HepG2 (cell line): ENCODE data around the gene SLC35F1. TPM values are rescaled to one million over a fixed set of nuclear protein-coding genes. Genes with fewer than 3 reads are reported as not detected.

ENCODE experiments used
- ATAC-seq: fragments of 200-7000 bp; cut with Tn5 transposase; 3 replicates; pipeline ENCODE4 v1.9.1; 2020; ENCODE audit warnings: mild to moderate bottlenecking, moderate library complexity
- BruUV-seq: library from RNA; stranded (reverse); fragments of 400-500 nt; replicated peaks from 2 replicates; lab custom pipeline; 2021; lab: Mats Ljungman, UMichigan
- CTCF ChIA-PET: fragments of 300-600 bp; formaldehyde crosslinking; extraction: SDS; loops from one replicate; lab custom pipeline; 2021; ENCODE audit warnings: low total read pairs, inconsistent platforms, low intra/inter-chr PET ratio; lab: Yijun Ruan, JAX
- POLR2A ChIA-PET: fragments of 350-600 bp; sonication (Branson Sonifier 250); formaldehyde crosslinking; loops from one replicate; lab custom pipeline; 2020; ENCODE audit warnings: antibody characterized with exemption, inconsistent platforms; lab: Yijun Ruan, JAX
- DNase-seq: peaks from one replicate; pipeline ENCODE4 v3.0.0-alpha.2; 2015; ENCODE audit warnings: low spot score
- FAIRE-seq: peaks from 3 replicates; lab custom pipeline; 2011; peaks lifted over from hg19 to GRCh38; lab: Jason Lieb, UNC
- H2AFZ ChIP-seq: one replicate; pipeline ENCODE4 v1.6.1; 2011; ENCODE audit warnings: low read length, inconsistent platforms
- H3K27ac ChIP-seq: fragments of 300-600 bp; 3 replicates; pipeline ENCODE4 v1.8.0; 2011; ENCODE audit warnings: mixed run types, mild to moderate bottlenecking, mixed read lengths, low read length, inconsistent platforms; ENCODE audit not compliant: insufficient read depth; ENCODE audit errors: extremely low read length
- H3K27me3 ChIP-seq, 2 experiments: fragments of 200-600 bp in 1 of 2; 2 replicates in 1 of 2; 3 replicates in 1 of 2; pipeline versions ENCODE4 v1.6.0 to v1.8.0; 2011; ENCODE audit warnings: low read length in 2 of 2, mild to moderate bottlenecking in 2 of 2, moderate library complexity in 2 of 2, inconsistent platforms in 1 of 2; ENCODE audit not compliant: insufficient read depth in 2 of 2, control insufficient read depth in 1 of 2
- H3K36me3 ChIP-seq, 2 experiments: fragments of 200-600 bp in 1 of 2; replicated peaks in 1 of 2; 2 replicates in 1 of 2; 3 replicates in 1 of 2; pipeline versions ENCODE4 v1.5.1 to v1.8.0; 2011; ENCODE audit warnings: low read length in 2 of 2, inconsistent platforms in 1 of 2; ENCODE audit not compliant: insufficient read depth in 2 of 2, control insufficient read depth in 1 of 2
- H3K4me1 ChIP-seq: 2 replicates; pipeline ENCODE4 v1.5.1; 2012; ENCODE audit warnings: low read length, inconsistent platforms; ENCODE audit not compliant: insufficient read depth
- H3K4me2 ChIP-seq: 2 replicates; pipeline ENCODE4 v1.6.0; 2011; ENCODE audit warnings: low read depth, low read length, inconsistent platforms
- H3K4me3 ChIP-seq, 3 experiments: fragments of 200-600 bp in 1 of 3; sonication (generic), shearing (Covaris generic) in 1 of 3; replicated peaks in 1 of 3; 2 replicates each; pipeline ENCODE4 v1.5.1; 2011 to 2016; ENCODE audit warnings: low read length in 3 of 3, inconsistent platforms in 2 of 3, low read depth in 2 of 3, mild to moderate bottlenecking in 2 of 3, control low read depth in 1 of 3, mixed read lengths in 1 of 3; ENCODE audit not compliant: insufficient read depth in 1 of 3
- H3K79me2 ChIP-seq: one replicate; pipeline ENCODE4 v1.6.1; 2011; ENCODE audit warnings: low read length, inconsistent platforms; ENCODE audit not compliant: insufficient read depth
- H3K9ac ChIP-seq: 2 replicates; pipeline ENCODE4 v1.6.0; 2011; ENCODE audit warnings: mild to moderate bottlenecking, low read depth, low read length, inconsistent platforms; ENCODE audit not compliant: insufficient read depth
- H3K9me3 ChIP-seq: 2 replicates; pipeline ENCODE4 v1.5.1; 2012; ENCODE audit warnings: mild to moderate bottlenecking, low read length
- H4K20me1 ChIP-seq: 2 replicates; pipeline ENCODE4 v1.6.0; 2011; ENCODE audit warnings: inconsistent platforms, mild to moderate bottlenecking, low read length, moderate library complexity; ENCODE audit not compliant: insufficient read depth
- ATF7-NPFF ChIP-seq: sonication (generic); formaldehyde crosslinking; IDR thresholded peaks from 2 replicates; pipeline ENCODE4 v1.8.1; 2023; ENCODE audit warnings: mild to moderate bottlenecking, low read depth, missing genetic modification reagents, moderate library complexity
- CENPT ChIP-seq: sonication (generic); formaldehyde crosslinking; IDR thresholded peaks from 2 replicates; pipeline ENCODE4 v1.8.0; 2022; ENCODE audit warnings: low read depth, mild to moderate bottlenecking, moderate library complexity, missing genetic modification reagents
- E2F5 ChIP-seq: sonication (generic); formaldehyde crosslinking; conservative IDR thresholded peaks from 2 replicates; pipeline ENCODE4 v1.4.0; 2020; ENCODE audit warnings: missing genetic modification reagents
- FIP1L1 ChIP-seq: fragments of 200-400 bp; formaldehyde crosslinking; IDR thresholded peaks from 2 replicates; pipeline ENCODE4 v1.6.1; 2018; ENCODE audit warnings: low read depth, mild to moderate bottlenecking, low read length, moderate library complexity, borderline replicate concordance; ENCODE audit not compliant: insufficient read depth
- FLYWCH1 ChIP-seq: sonication (generic); formaldehyde crosslinking; IDR thresholded peaks from 2 replicates; pipeline ENCODE4 v1.8.1; 2023; ENCODE audit warnings: mild to moderate bottlenecking, missing genetic modification reagents
- GABPA ChIP-seq, 2 experiments: IDR thresholded peaks; 2 replicates each; pipeline ENCODE4 v1.6.1; 2011 to 2016; ENCODE audit warnings: low read depth in 2 of 2, low read length in 1 of 2, missing biosample characterization in 1 of 2, missing genetic modification characterization in 1 of 2
- HMGXB3 ChIP-seq: sonication (generic); formaldehyde crosslinking; IDR thresholded peaks from 2 replicates; pipeline ENCODE4 v1.4.0; 2020; ENCODE audit warnings: missing genetic modification reagents, borderline replicate concordance
- HNRNPUL1 ChIP-seq: fragments of 200-400 bp; formaldehyde crosslinking; IDR thresholded peaks from 2 replicates; pipeline ENCODE4 v1.6.1; 2017; ENCODE audit warnings: low read depth, mild to moderate bottlenecking, low read length, moderate library complexity
- NRL ChIP-seq: sonication (generic); formaldehyde crosslinking; IDR thresholded peaks from 2 replicates; pipeline ENCODE4 v1.5.0; 2020; ENCODE audit warnings: missing genetic modification reagents, mild to moderate bottlenecking, moderate library complexity, borderline replicate concordance
- PBX3 ChIP-seq: sonication (generic); formaldehyde crosslinking; IDR thresholded peaks from 2 replicates; pipeline ENCODE4 v1.8.1; 2023; ENCODE audit warnings: missing genetic modification reagents, inconsistent platforms, borderline replicate concordance
- SP1 ChIP-seq, 2 experiments: fragments of 450-650 bp in 1 of 2; sonication (generic) in 1 of 2; formaldehyde crosslinking in 1 of 2; IDR thresholded peaks; 2 replicates each; pipeline versions ENCODE4 v1.4.0 to v1.6.1; 2016 to 2020; ENCODE audit warnings: missing genetic modification reagents in 1 of 2
- TARDBP ChIP-seq: sonication (generic); formaldehyde crosslinking; IDR thresholded peaks from 2 replicates; pipeline ENCODE4 v1.8.0; 2022; ENCODE audit warnings: mild to moderate bottlenecking, missing genetic modification reagents
- TEAD3 ChIP-seq: optimal IDR thresholded peaks from 2 replicates; pipeline ENCODE3; 2016; ENCODE audit warnings: borderline replicate concordance
- TP53 ChIP-seq: sonication (generic); formaldehyde crosslinking; conservative IDR thresholded peaks from 2 replicates; pipeline ENCODE4 v1.4.0; 2020; ENCODE audit warnings: missing genetic modification reagents
- ZNF282 ChIP-seq: fragments of 450-650 bp; IDR thresholded peaks from 2 replicates; pipeline ENCODE4 v1.6.1; 2018; ENCODE audit not compliant: partially characterized antibody
- ZNF670 ChIP-seq: sonication (generic); formaldehyde crosslinking; IDR thresholded peaks from 2 replicates; pipeline ENCODE4 v1.8.0; 2022; ENCODE audit warnings: mild to moderate bottlenecking, missing genetic modification reagents, borderline replicate concordance
- ZNF816 ChIP-seq: sonication (generic); formaldehyde crosslinking; IDR thresholded peaks from 2 replicates; pipeline ENCODE4 v1.8.0; 2022; ENCODE audit warnings: missing genetic modification reagents, mild to moderate bottlenecking, borderline replicate concordance
- WGBS: methylation state at CpG from one replicate; pipeline ENCODE4 v1.1.6; 2017; ENCODE audit warnings: low lambda C conversion rate; 5-methylcytosine and 5-hydroxymethylcytosine counted together
- in situ Hi-C: cut with HindIII; loops from 2 replicates; pipeline ENCODE4 v1.10.0; 2017; ENCODE audit warnings: low pct_unique_long_range_greater_than_20kb; ENCODE audit not compliant: extremely low pct_ligation_motif_present
- intact Hi-C: fragments of 100-400 bp; cut with micrococcal nuclease; formaldehyde crosslinking; loops from one replicate; pipeline ENCODE4 v1.10.0; 2022; ENCODE audit not compliant: unreplicated experiment
- polyA plus RNA-seq, 8 experiments: library from polyadenylated mRNA; depleted of rRNA in 3 of 8; stranded (reverse) in 7 of 8; unstranded in 1 of 8; fragments of >200 nt; fragmentation: Illumina TruSeq in 4 of 8; extraction: Trizol in 4 of 8; gene quantifications; 2 replicates each; pipeline versions ENCODE4 v1.2.1 to v1.2.3, GENCODE V29; 2011 to 2016; ENCODE audit warnings: low read depth in 4 of 8, missing spikeins in 1 of 8, mixed read lengths in 1 of 8; ENCODE audit not compliant: insufficient read depth in 1 of 8
- total RNA-seq, 5 experiments: library from RNA; depleted of rRNA; stranded (reverse); fragments of >200 nt; fragmentation: Illumina TruSeq; extraction: Trizol; gene quantifications; 2 replicates each; pipeline ENCODE4 v1.2.3, GENCODE V29; 2016; ENCODE audit warnings: low read depth in 1 of 5
- TF ChIP-seq, protein P1 (sequence below): sonication (generic); formaldehyde crosslinking; IDR thresholded peaks from 2 replicates; pipeline ENCODE4 v1.4.0; 2020; ENCODE audit warnings: mild to moderate bottlenecking, missing genetic modification reagents

The SLC35F1 gene
- total and polyA plus RNA-seq, 2 of the 13 experiments (the other 11 are each of a cell fraction or from before 2014, with no cell fraction given): 0.01 TPM; not detected in 1

DNA sequence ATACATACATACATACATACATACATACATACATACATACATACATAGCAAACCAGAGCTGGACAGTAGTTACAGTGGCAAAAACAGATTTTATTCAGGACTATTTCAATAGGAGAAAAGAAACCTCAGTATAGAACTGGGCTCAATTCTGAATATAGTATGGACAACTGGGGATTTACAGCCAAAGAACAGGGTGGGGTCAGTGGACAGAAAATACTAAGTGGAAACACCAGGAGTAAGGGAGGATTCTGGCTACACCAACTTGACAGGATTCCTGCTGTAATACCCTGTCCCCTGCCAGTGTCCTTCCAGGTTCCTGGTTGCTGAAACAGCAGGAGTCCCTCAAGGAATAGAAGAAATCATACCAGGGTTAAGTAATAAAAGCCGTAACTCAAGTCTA is 293.1 kb downstream of the SLC35F1 start:
- ChIA-PET CTCF (no interaction called here), POLR2A (no interaction called here)
- H4K20me1 ChIP-seq: no peaks in the 10 kb centered on the region
- 12% methylated on average over 1 of the region's 1 CpG for WGBS
- no TSS peak for BruUV-seq
- H3K27ac ChIP-seq: no peak overlapping the region
- no peak overlapping the region for H2AFZ ChIP-seq
- no peak for ATAC-seq
- in situ Hi-C loops: no loop called here
- no peak overlapping the region for H3K4me2 ChIP-seq
- H3K79me2 ChIP-seq: no peaks in the 10 kb centered on the region
- FAIRE-seq: no peak
- H3K4me3 ChIP-seq: no peak overlapping the region
- intact Hi-C loops: no loop called here
- no peaks in the 10 kb centered on the region for H3K36me3 ChIP-seq
- no peak for DNase-seq
- no peak overlapping the region for H3K9ac ChIP-seq
- H3K9me3 ChIP-seq: no peaks in the 10 kb centered on the region
- H3K27me3 ChIP-seq: no peaks in the 10 kb centered on the region
- no peaks in the 10 kb centered on the region for H3K4me1 ChIP-seq
- no peak for TF ChIP-seq NRL (CRISPR knock-in tag)
- TF ChIP-seq, protein P1, sequence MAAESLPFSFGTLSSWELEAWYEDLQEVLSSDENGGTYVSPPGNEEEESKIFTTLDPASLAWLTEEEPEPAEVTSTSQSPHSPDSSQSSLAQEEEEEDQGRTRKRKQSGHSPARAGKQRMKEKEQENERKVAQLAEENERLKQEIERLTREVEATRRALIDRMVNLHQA (CRISPR knock-in tag): no peak
- TF ChIP-seq TEAD3 (CRISPR knock-in tag): no peak
- no peak for TF ChIP-seq HNRNPUL1
- no peak for TF ChIP-seq CENPT (CRISPR knock-in tag)
- no peak for TF ChIP-seq E2F5
- TF ChIP-seq ZNF816: no peak
- no peak for TF ChIP-seq TP53 (CRISPR knock-in tag)
- TF ChIP-seq ZNF670 (CRISPR knock-in tag): no peak
- TF ChIP-seq SP1 (IDR thresholded peaks at IDR 0.05): no peak
- TF ChIP-seq SP1 (CRISPR knock-in tag; IDR thresholded peaks at IDR 0.05): no peak
- no peak for TF ChIP-seq HMGXB3 (CRISPR knock-in tag)
- no peak for TF ChIP-seq PBX3 (CRISPR knock-in tag)
- TF ChIP-seq ZNF282: no peak
- TF ChIP-seq FIP1L1: no peak
- TF ChIP-seq FLYWCH1 (CRISPR knock-in tag): no peak
- TF ChIP-seq TARDBP (CRISPR knock-in tag): no peak
- TF ChIP-seq ATF7-NPFF (CRISPR knock-in tag): no peak
- TF ChIP-seq GABPA (IDR thresholded peaks at IDR 0.05; ENCODE audit: low read depth, low read length): no peak
- TF ChIP-seq GABPA (CRISPR knock-in tag; IDR thresholded peaks at IDR 0.05; ENCODE audit: low read depth): no peak
